HepG2 (cell line): ENCODE data around the gene LARP1B. TPM values are rescaled to one million over a fixed set of nuclear protein-coding genes. Genes with fewer than 3 reads are reported as not detected.
A peak's percentile ranks its signal among the peaks of the same experiment; 100 is the strongest.

Source experiments
- CENPT ChIP-seq: sonication (generic); formaldehyde crosslinking; IDR thresholded peaks from 2 replicates; pipeline ENCODE4 v1.8.0; 2022; ENCODE audit warnings: low read depth, mild to moderate bottlenecking, moderate library complexity, missing genetic modification reagents
- CHD2 ChIP-seq: IDR thresholded peaks from 2 replicates; pipeline ENCODE4 v1.6.1; 2011; ENCODE audit warnings: low read depth, low read length, improper control_type of control experiment
- CREB3 ChIP-seq: sonication (generic); formaldehyde crosslinking; IDR thresholded peaks from 2 replicates; pipeline ENCODE4 v1.5.0; 2020; ENCODE audit warnings: missing genetic modification reagents
- EP300 ChIP-seq, 3 experiments: sonication (generic) in 1 of 3; formaldehyde crosslinking in 1 of 3; IDR thresholded peaks; 2 replicates each; pipeline versions ENCODE4 v1.5.1 to v1.6.1; 2011 to 2020; ENCODE audit warnings: low read depth in 2 of 3, low read length in 2 of 3, borderline replicate concordance in 1 of 3, improper control_type of control experiment in 1 of 3, mild to moderate bottlenecking in 1 of 3, missing genetic modification reagents in 1 of 3, moderate library complexity in 1 of 3
- HNF1A ChIP-seq, 2 experiments: sonication (generic) in 1 of 2; formaldehyde crosslinking in 1 of 2; IDR thresholded peaks; 2 replicates each; pipeline versions ENCODE4 v1.4.0 to v1.6.1; 2016 to 2020; ENCODE audit warnings: borderline replicate concordance in 1 of 2, low read depth in 1 of 2, mild to moderate bottlenecking in 1 of 2, missing genetic modification reagents in 1 of 2
- HNRNPK ChIP-seq: fragments of 200-400 bp; formaldehyde crosslinking; IDR thresholded peaks from 2 replicates; pipeline ENCODE4 v1.6.1; 2018; ENCODE audit warnings: low read length, low read depth, moderate library complexity, mild to moderate bottlenecking; ENCODE audit not compliant: poor library complexity, severe bottlenecking
- HOXA9 ChIP-seq: sonication (generic); formaldehyde crosslinking; IDR thresholded peaks from 2 replicates; pipeline ENCODE4 v1.8.1; 2022; ENCODE audit warnings: missing genetic modification reagents, mild to moderate bottlenecking, moderate library complexity, borderline replicate concordance
- KDM3A ChIP-seq: IDR thresholded peaks from 2 replicates; pipeline ENCODE4 v1.6.1; 2018; ENCODE audit warnings: low read depth, missing compliant biosample characterization
- MLXIP ChIP-seq: sonication (generic); formaldehyde crosslinking; IDR thresholded peaks from 2 replicates; pipeline ENCODE4 v1.9.0; 2021; ENCODE audit warnings: missing genetic modification reagents, borderline replicate concordance
- THAP7 ChIP-seq: sonication (generic); formaldehyde crosslinking; IDR thresholded peaks from 2 replicates; pipeline ENCODE4 v1.8.1; 2023; ENCODE audit warnings: mild to moderate bottlenecking, missing genetic modification reagents
- ZNF574 ChIP-seq: sonication (generic); formaldehyde crosslinking; IDR thresholded peaks from 2 replicates; pipeline ENCODE4 v1.4.0; 2020; ENCODE audit warnings: missing genetic modification reagents
- ZNF670 ChIP-seq: sonication (generic); formaldehyde crosslinking; IDR thresholded peaks from 2 replicates; pipeline ENCODE4 v1.8.0; 2022; ENCODE audit warnings: mild to moderate bottlenecking, missing genetic modification reagents, borderline replicate concordance
- ZNF672 ChIP-seq: sonication (generic); formaldehyde crosslinking; IDR thresholded peaks from 2 replicates; pipeline ENCODE4 v1.8.1; 2022; ENCODE audit warnings: missing genetic modification reagents
- polyA plus RNA-seq, 8 experiments: library from polyadenylated mRNA; depleted of rRNA in 3 of 8; stranded (reverse) in 7 of 8; unstranded in 1 of 8; fragments of >200 nt; fragmentation: Illumina TruSeq in 4 of 8; extraction: Trizol in 4 of 8; gene quantifications; 2 replicates each; pipeline versions ENCODE4 v1.2.1 to v1.2.3, GENCODE V29; 2011 to 2016; ENCODE audit warnings: low read depth in 4 of 8, missing spikeins in 1 of 8, mixed read lengths in 1 of 8; ENCODE audit not compliant: insufficient read depth in 1 of 8
- total RNA-seq, 5 experiments: library from RNA; depleted of rRNA; stranded (reverse); fragments of >200 nt; fragmentation: Illumina TruSeq; extraction: Trizol; gene quantifications; 2 replicates each; pipeline ENCODE4 v1.2.3, GENCODE V29; 2016; ENCODE audit warnings: low read depth in 1 of 5

Gene LARP1B
- total and polyA plus RNA-seq, 2 of the 13 experiments (the other 11 are each of a cell fraction or from before 2014, with no cell fraction given): 19.2 to 52.7 TPM

GRCh38 chr4:128060699-128061565, at the start of gene LARP1B (continued):
- no peak for TF ChIP-seq EP300 (IDR thresholded peaks at IDR 0.05; ENCODE audit: low read depth in 2 of 2, low read length in 2 of 2)
- no peak; the same call in 1 of the 2 replicates for TF ChIP-seq EP300 (CRISPR knock-in tag; IDR thresholded peaks at IDR 0.05; ENCODE audit: borderline replicate concordance)
- TF ChIP-seq MLXIP (CRISPR knock-in tag): peak; percentile 29; the same call in 1 of the 2 replicates
- peak; percentile 77; the same call in 1 of the 2 replicates for TF ChIP-seq KDM3A
- TF ChIP-seq HOXA9: 0 out of 2 replicates have a peak, but pooled peaks have one; percentile 23
- TF ChIP-seq CREB3 (CRISPR knock-in tag): peak; percentile 83
- peak; percentile 60; the same call in 1 of the 2 replicates for TF ChIP-seq ZNF670 (CRISPR knock-in tag)
- 0 out of 2 replicates have a peak, but pooled peaks have one; percentile 26 for TF ChIP-seq CENPT
- TF ChIP-seq HNRNPK: peak; percentile 68
- TF ChIP-seq ZNF574: peak; percentile 91
- 0 out of 2 replicates have a peak, but pooled peaks have one; percentile 55 for TF ChIP-seq ZNF672 (CRISPR knock-in tag)
- TF ChIP-seq THAP7 (CRISPR knock-in tag): peak; percentile 20; the same call in 1 of the 2 replicates
- no peak for TF ChIP-seq HNF1A (IDR thresholded peaks at IDR 0.05; ENCODE audit: low read depth)
- peak; percentile 47; the same call in 1 of the 2 replicates for TF ChIP-seq HNF1A (CRISPR knock-in tag; IDR thresholded peaks at IDR 0.05; ENCODE audit: borderline replicate concordance)
- TF ChIP-seq CHD2: peak; percentile 91
